Activated CD8-positive, alpha-beta memory T cell treated with anti-CD3 and anti-CD28 coated beads, Interleukin-2, amount 50 U/mL, for 1 hour (primary cell): ENCODE data around the gene IFT88.

ENCODE experiments used
- DNase-seq: peaks from one replicate; pipeline ENCODE4 v3.0.0-alpha.2; 2020; ENCODE audit errors: extremely low read depth

IFT88 gene

DNA sequence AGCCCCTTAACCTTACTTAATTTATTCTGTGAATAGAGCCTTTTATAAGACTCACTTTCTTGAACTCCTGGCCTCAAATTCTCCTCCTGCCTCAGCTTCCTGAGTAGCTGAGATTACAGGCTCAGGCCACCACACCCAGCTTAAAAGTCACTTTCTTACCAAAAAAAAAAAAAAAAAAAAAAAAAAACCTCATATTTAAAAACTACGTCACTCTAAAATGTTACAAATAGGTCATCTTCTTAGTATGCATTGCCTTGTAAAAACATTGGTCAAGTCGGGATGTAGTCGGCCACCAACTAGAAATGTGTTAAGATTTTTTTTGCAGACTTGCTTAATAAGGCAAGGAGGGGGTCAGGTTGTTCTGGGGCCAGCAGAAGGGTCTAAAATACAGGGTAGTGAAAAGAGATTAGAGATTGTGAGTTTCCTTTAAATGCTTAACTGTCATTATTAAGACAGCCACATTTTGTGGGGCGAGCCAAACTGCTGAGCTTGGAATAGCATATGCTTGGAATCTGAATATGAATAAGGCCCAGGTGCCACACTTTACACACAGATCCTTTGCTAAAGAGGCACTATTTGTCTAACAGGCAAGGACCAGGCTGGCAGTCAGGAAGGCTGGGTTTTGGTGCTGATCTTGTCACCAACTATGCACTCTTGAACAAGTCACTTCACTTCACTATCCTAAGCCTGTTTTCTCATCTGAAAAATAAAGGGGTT is 120.1 kb downstream of the IFT88 start:
- no peak for DNase-seq

DNA sequence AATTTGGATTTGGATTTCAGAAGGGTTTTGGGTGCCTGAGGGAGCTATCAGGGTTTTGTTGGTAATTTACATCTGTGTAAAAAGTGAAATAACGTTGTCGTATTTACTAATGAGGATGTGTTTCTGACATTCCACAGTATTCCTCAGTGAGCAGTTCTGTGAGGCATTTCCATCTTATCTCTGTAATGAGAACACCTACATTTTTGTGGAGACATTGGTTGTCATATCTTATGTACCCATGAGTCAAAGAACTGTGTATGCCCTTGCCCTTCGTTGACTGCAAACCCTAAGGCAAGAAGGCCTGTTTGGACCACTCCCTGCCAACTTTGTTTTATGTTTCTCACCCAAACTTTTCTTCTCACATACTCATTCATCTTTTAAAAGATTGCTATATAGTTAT is 122.3 kb downstream of the IFT88 start:
- no peak for DNase-seq

DNA sequence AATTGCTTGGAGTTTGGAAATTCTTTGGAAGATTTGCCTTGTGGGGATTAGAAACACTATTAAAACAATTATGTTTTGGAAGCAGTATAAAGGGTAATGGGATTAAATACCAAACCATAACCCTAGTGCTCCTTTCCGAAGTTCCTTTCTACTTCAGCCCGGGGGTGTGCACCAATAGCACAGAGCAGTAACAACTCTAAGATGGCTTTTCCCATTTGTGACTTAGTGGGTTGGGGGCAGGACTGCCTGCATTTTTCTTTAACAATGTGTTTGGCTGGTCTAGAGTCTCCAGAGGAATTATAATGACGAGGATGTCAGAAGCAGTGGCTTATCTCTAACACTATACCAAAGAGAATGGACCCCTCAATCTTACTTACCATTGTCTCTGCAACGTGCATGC is 124.7 kb downstream of the IFT88 start:
- no peak for DNase-seq

DNA sequence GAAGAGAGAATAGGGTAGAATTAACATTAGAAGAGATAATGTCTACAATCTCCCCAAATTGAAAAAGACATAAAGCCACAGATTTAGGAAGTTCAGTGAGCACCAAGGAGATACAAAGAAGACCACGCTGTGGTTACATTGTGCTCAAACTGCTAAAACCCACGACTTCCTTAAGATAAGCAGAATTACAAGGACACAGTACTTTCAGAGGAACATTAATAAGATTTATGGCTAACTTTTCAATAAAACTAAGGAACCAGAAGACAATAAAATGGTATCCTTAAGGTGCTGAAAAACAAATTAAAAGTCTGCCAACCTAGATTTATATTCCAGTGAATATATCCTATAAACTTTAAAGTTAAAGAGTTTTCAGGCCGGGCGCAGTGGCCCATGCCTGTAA is 129.1 kb downstream of the IFT88 start:
- no peak for DNase-seq

DNA sequence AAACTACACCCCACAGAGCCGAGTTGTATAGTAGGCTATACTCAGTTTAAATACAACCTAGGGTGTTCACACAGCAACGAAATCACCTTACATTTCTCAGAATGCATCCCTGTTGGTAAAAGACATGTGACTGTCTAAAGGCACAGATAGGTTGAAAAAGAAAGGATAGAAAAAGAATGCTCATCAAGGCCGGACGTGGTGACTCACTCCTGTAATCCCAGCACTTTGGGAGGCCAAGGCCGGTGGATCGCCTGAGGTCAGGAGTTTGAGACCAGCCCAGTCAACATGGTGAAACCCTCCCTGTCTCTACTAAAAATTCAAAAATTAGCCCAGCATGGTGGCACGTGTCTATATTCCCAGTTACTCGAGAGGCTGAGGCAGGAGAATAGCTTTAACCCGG is 132.8 kb downstream of the IFT88 start:
- no peak for DNase-seq

DNA sequence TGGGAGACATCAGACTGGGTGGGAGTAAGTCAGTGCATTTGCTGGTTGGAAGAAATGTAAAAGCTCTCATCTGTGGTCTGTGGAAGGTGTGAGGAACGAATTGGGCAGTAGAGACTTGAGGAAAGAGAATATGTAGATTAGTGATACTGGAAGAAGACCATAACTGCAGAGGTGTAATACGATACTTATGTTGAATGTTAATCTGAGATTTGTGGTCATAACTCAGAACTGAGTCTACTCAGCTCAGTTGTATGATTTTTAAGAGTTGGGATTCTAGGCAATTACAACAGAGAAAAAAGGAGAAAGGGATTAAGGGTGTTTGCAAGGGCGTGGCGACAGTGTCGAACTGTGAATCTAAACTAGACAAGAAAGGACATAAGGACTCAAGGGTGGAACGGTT is 133.3 kb downstream of the IFT88 start:
- DNase-seq = no peak

DNA sequence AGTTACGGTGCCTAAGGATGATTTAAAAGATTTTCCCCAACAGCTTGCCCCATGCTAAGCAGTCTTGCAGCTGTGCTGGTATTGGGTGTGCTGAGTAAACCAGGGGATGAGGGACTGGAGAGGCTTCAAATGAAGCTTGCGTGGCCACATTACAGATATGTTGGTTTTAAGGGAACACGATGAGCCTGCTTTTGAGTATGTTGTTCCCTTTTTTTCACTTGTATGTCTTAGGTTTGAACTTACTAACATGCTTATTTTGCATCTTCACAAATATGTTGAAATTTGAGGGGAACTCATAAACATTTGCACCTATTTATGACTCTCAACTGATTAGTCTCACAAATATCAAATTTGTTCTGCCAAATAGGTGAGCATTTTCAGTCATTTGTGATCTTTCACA is 134.5 kb downstream of the IFT88 start:
- no peak for DNase-seq

DNA sequence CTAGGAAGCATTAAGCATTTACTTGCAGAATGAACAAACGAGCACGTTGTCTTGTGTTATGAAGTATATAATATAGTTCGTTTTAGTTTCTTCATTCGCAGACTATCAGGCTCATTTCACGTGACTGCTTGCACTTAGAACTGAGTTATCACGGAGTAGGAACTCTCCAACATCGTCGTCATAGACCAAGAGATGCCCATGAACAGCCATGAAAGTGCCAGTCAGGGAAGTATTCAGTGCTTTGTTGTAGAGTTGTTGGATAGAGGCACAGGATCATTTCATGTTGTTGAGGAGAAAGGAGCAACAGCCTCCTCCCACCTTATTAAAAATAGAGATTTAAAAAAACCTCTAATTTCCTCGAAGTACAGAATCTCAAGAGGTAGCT is 135.6 kb downstream of the IFT88 start:
- no peak for DNase-seq

DNA sequence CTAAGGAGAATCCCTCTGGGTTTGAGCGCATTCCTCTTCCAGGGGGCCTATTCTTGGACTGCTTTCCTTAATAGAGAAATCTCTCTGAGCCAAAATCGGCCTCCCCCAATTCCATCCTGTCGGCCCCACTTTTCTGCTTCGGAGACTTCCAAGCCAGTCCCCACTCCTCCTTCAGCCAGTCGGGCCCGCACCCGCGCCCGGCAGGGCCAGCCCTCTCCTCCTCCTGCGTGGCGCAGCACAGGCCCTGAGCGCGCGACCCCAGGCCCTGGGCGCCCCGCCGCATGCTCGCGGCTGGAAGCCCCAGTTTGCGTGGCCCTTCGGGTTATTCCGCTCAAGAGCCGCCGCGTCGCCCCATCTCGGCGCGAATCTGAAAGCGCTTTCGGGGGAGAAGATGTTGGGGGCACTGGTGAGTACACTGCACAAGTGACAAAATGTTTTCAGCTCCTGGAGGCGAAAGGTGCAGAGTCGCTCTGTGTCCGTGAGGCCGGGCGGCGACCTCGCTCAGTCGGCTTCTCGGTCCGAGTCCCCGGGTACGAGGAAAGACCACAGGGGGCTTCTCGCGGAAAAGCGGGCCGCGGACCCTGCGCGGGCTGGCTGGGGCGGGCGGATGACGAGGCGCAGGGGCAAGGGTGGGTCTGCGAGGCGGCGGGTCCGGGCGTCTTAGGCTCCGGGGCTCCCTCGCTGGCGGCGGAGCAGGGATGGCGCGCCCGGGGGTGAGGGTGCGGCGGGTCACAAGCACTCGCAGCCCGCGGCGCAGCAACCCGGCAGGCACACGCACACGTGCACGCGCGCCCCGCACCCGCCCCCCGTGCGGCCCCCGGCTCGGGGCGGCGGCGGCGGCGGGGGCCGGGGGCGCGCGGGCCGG is 136.2 kb downstream of the IFT88 start, which contains the start of gene IL17D:
TSS of gene IL17D (plus strand) at position 785 of the 865 bp plus-strand sequence. CDS start 303 bp downstream, outside the sequence.
- DNase-seq = no peak

DNA sequence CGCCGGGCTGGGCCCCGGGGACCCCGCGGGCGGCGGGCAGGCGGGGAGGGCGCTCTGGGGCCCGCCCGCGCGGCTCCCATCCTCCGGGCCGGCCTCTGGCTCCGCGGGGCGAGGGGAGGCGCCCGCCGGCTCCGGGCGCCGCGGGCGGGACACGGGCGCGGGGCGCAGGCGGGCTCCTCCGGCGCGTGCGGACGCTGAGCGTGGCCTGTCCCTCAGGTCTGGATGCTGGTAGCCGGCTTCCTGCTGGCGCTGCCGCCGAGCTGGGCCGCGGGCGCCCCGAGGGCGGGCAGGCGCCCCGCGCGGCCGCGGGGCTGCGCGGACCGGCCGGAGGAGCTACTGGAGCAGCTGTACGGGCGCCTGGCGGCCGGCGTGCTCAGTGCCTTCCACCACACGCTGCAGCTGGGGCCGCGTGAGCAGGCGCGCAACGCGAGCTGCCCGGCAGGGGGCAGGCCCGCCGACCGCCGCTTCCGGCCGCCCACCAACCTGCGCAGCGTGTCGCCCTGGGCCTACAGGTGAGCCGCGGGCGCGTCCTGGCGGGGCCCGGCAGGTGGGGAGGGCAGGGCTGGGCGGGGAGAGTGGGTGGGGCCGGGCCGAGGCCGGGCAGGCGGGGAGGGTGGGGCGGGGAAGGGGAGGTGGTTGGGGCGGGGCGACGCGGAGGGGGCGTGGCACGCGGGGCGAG is 137.0 kb downstream of the IFT88 start:
- DNase-seq = peak; percentile 25

DNA sequence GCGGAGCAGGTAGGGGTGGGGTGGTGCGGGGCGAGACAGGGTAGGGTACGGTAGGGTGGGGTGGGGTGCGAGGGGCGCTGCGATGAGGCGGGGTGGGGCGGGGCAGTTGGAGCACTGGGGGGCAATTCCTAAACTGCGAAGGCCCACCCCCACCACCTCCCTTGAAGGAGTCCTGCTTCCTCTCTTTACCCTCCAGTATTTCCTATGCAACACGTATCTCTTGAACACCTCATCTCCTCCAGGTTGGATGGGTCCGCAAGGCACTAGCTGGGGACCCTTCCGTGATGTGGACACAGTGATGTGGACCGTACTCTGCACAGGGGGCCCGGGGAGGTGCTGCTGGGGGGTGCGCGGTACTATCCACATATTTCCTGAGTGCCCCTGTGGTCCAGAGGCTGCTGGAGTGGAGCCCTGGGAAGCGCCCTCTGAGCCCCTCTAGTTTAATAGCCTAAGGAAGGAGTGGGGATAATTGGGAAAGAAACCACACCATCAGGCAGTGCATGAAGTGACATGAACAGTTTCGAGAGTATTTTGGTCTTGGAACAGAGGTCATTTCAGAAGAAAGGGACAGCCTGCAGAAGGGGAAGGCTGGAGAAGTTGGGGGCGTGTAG is 137.6 kb downstream of the IFT88 start:
- no peak for DNase-seq

DNA sequence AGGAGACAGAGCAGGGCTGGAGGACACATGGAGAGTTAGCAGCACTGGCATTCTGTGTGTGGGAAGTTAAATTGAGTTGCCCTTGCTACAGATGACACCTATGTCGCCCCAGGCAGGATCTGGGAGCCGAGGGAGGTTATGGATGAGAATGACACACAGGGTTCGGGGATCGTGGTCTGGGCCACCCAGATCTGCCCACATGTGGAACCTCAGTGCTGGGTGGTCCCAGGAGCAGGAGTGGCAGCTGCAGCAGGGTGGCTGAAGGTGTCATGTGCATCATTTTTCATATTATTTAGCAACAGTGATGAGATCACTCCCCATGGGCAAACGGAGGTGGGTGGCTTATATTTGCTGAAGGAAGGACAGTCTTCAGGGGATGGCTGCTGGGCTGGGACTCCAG is 139.7 kb downstream of the IFT88 start:
- DNase-seq = no peak

DNA sequence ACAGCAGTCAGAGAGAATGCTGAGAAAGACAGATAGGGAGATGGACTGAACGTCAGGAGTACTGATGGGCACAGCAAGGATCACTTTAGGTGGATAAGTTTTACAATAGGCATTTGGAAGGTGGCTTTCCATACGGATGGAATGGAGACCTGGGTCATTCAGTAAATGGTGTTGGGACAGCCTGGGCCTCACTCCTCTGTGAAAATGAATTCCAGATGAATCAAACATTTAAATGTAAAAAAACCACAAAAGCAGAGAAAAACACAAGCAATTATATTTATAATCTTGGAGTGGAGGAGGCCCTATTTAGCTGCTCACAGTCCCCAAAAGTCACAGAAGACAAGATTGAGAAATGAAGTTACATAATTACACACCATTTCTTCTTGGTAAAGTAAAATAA is 141.3 kb downstream of the IFT88 start:
- DNase-seq = no peak

DNA sequence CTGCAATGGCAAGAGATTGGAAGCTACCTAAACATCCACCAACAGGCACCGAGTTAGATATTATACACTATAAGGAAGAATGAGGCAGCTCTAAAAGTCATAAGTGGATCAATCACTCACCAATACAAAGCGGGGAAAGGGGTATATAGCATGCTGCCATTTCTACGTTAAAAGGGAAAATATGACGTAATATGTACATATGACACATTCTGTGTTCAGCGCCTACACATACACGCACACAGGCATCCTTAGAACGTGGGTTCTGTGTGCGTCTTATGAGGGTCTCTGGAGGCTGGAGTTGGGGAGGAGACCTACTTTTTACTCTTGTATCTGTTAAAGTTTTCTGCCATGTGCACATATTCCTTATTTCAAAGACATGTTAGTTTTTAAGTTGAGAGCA is 142.4 kb downstream of the IFT88 start:
- no peak for DNase-seq

DNA sequence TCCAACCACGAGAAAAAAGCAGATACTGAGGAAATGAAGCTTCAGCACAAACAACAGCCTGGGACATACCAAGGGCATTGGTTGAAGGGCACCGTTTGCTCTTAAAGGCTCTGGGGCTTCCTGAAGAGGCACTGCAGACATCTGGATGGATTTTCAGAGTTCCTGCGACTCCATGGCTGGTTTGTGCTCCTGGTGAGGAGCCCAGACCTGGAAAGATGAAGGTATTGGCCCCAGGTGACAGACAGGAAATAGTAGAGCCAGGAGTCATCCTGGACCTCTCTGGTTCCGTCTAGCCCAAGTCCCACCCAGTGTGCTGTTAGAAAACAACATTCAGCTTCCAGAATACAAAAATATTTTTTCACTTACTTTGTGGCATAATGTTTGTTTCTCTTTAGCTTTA is 142.8 kb downstream of the IFT88 start:
- no peak for DNase-seq

DNA sequence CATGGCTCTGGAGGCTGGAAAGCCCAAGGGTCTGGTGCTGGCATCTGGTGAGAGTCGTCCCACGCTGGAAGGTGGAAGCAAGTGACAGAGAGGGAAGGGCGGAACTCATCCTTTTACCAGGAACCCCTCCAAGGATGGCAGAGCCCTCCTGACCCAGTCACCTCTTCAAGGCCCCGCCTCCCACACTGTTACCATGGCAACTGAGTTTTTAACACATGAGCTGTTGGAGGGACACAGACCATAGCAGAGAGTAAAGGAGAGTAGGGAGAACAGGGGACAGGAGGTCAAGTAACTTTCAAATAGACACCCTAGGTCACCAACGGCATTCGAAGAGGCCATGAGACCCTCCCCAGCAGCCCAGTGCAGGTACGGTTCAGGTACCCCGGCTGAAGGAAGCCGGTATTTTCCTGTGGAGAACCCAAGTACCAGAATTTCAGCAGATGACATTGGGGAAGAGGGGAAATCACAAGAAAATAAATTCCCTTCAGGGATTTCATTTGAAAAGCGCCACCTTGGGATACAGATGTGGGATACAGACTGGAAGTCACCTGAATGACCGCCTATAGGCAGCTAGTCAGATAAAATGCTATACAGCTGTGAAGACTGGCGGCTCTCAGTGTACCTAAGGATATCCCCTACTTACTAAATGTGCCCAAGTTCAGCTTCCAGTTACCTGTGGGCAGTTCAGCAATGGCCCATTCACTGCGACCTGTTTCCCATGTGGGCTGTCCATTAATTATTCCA is 144.5 kb downstream of the IFT88 start:
- no peak for DNase-seq

DNA sequence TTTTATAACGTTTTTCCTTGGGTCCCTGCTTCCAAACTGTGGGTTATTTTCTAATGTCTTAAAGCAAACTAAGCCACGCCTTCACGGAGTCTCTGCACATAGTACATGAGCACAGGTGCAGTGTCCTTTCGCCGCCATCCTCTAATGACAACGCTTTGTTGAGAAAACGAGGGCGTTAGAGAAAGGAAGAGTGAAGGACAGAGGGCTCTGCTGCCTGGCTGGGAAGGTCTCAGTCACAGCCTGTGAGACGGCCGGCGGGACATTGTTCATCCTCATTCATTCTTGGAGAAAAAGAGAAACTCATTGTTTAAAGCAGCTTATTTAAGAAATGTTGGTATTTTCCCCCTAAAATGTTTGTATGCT is 146.0 kb downstream of the IFT88 start:
- DNase-seq = no peak

DNA sequence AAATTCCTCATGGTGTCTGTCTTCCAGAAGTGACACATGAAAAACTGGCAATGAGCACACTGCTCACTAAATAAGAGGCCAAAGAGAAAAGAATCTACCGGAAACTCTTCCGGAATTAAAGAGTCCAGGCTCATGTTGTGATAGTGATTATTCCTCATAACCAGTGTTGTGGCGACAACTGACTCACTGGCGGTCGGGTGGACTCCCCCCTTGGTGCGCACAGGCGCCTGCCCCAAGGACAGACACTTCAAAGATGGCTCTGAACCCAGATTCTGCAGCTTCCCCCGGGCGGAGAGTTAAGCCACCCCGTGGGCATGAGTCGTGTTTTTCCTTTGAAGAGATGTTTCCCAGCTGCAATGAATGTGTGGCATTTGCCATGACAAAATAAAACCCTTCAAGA is 146.8 kb downstream of the IFT88 start:
- DNase-seq = no peak

DNA sequence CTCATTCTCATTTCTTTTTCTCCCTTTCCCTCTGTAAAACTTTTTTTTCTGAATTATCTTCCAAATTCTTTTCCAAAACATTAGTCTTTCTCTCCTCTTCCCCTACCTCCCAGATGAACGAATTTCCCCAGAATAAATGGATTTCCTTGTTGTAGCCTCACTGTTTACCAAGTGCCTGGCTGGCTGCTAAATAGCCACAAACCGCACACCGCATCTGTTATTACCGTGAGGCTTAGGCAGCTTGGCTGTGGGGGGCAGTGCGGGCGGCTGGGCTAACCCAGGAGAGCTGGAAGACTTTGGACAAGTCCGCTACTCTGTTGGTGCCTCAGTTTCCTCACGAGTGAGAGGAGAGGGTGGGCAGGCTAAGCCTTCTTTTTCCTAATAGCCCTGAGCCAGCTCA is 147.2 kb downstream of the IFT88 start:
- DNase-seq = no peak

DNA sequence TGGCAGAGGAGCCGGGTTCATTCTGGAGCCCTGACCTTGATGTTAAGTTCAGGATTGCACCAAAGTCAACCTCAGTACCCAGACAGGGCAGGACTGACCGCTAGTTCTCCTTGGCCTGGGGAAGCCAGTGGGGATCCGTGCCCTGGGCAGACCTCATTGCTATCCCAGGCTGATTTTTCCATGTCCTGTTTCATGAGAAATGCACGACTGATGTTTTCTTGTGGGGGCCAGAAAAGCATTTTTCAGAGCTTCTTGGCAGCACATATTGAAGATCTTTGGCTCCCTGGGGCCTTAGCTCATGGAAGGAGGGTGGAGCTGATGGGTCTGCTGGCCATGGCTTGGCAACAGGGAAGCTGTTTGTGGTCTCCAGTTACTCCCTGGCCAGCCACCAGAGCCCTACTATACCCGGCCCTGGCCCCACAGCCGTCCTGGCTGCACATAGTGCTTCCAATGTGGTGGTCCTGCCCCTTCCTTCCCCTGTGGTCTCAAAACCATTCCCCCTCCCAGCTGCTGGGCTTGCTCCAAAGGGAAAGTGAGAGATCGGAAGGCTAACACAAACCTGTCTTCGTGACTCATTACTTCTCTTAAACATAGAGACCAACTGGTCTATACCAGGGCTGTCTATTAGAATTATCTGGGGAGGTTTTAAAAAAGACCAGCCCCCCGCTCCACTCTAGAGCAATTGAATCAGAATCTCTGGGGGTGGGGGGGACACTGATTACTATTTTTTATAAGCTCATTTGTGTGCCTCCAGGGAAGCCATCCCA is 147.8 kb downstream of the IFT88 start:
- no peak for DNase-seq

DNA sequence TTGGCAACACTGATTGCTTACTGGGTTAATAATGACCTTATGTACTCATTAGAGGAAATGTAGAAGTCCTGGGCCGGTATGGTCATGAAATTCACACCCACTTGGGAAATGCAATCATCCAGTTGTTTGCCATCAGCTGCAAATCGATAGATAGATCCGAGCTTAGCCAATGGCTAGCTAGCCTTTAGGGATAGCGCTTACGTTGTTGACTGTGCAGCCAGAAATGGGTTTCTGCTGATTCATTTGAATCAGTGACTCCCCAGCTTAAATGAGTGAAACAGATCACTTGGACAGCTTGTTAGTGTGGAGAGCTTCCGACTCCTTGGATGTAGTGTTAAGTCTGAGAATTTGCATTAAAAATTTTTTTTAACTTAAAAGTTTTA is 148.4 kb downstream of the IFT88 start:
- DNase-seq = no peak
